WTC11 (cell line): ENCODE results near the gene COL16A1. TPM values are rescaled to one million over a fixed set of nuclear protein-coding genes. Genes with fewer than 3 reads are reported as not detected.

Source experiments
- ATAC-seq: fragments of 200-7000 bp; cut with Tn5 transposase; 2 replicates; pipeline ENCODE4 v1.10.0; 2021; ENCODE audit warnings: mild to moderate bottlenecking, moderate library complexity
- CTCF ChIA-PET: fragments of 300-600 bp; sonication (Branson Sonifier 250); formaldehyde crosslinking; loops from one replicate; lab custom pipeline; 2021; ENCODE audit warnings: antibody characterized with exemption; lab: Charles Lee
- POLR2A ChIA-PET: fragments of 350-600 bp; sonication (Branson Sonifier 250); formaldehyde crosslinking; loops from one replicate; lab custom pipeline; 2021; ENCODE audit warnings: antibody characterized with exemption; lab: Charles Lee
- DNase-seq: peaks from one replicate; pipeline ENCODE4 v3.0.0; 2021; ENCODE audit warnings: low spot score
- H3K27ac Mint-ChIP-seq: 2 replicates; pipeline ENCODE4 v1.8.0; 2021; ENCODE audit warnings: mixed read lengths
- H3K27me3 Mint-ChIP-seq: 2 replicates; pipeline ENCODE4 v1.8.0; 2021; ENCODE audit warnings: low read depth, mild to moderate bottlenecking, moderate library complexity, mixed read lengths
- H3K36me3 Mint-ChIP-seq: 2 replicates; pipeline ENCODE4 v1.8.0; 2021; ENCODE audit warnings: mixed read lengths
- H3K4me1 Mint-ChIP-seq: 2 replicates; pipeline ENCODE4 v1.8.0; 2022; ENCODE audit warnings: mixed read lengths
- H3K4me3 Mint-ChIP-seq: 2 replicates; pipeline ENCODE4 v1.8.0; 2021; ENCODE audit warnings: mild to moderate bottlenecking, moderate library complexity, mixed read lengths
- H3K9me3 Mint-ChIP-seq: 2 replicates; pipeline ENCODE4 v1.8.0; 2021; ENCODE audit warnings: mixed read lengths
- EMX1 ChIP-seq: fragments of 250-450 bp; sonication (Bioruptor Pico); IDR thresholded peaks from 2 replicates; pipeline ENCODE4 v1.8.0; 2021; ENCODE audit warnings: mild to moderate bottlenecking
- NR1H2 ChIP-seq: sonication (generic); formaldehyde crosslinking; IDR thresholded peaks from 2 replicates; pipeline ENCODE4 v1.9.0; 2021; ENCODE audit warnings: mild to moderate bottlenecking, moderate library complexity, missing genetic modification reagents
- RORB ChIP-seq: fragments of 250-450 bp; sonication (Bioruptor Pico); IDR thresholded peaks from 2 replicates; pipeline ENCODE4 v1.9.0; 2021; ENCODE audit warnings: mild to moderate bottlenecking
- SP1 ChIP-seq: sonication (generic); formaldehyde crosslinking; conservative IDR thresholded peaks from 2 replicates; pipeline ENCODE4 v1.8.1; 2022; ENCODE audit warnings: missing genetic modification reagents
- ZNF121 ChIP-seq: sonication (generic); formaldehyde crosslinking; IDR thresholded peaks from 2 replicates; pipeline ENCODE4 v1.8.0; 2023; ENCODE audit warnings: missing genetic modification reagents
- ZNF232 ChIP-seq: sonication (generic); formaldehyde crosslinking; IDR thresholded peaks from 2 replicates; pipeline ENCODE4 v1.8.0; 2022; ENCODE audit warnings: mild to moderate bottlenecking, missing genetic modification reagents
- ZNF416 ChIP-seq: fragments of 250-450 bp; sonication (Bioruptor Pico); IDR thresholded peaks from 2 replicates; pipeline ENCODE4 v1.9.0; 2021; ENCODE audit warnings: mild to moderate bottlenecking, inconsistent platforms
- ZNF423 ChIP-seq: fragments of 250-450 bp; sonication (Bioruptor Pico); IDR thresholded peaks from 2 replicates; pipeline ENCODE4 v2.1.2; 2022; ENCODE audit warnings: mild to moderate bottlenecking, moderate library complexity
- total RNA-seq: library from RNA; stranded (reverse); gene quantifications from 3 replicates; pipeline ENCODE4 v1.2.3, GENCODE V29; 2021
- TF ChIP-seq, protein P1 (sequence below): fragments of 200-600 bp; IDR thresholded peaks from 2 replicates; pipeline ENCODE4 v1.8.0; 2022; ENCODE audit warnings: antibody characterized with exemption
- TF ChIP-seq, protein P2 (sequence below): sonication (generic); formaldehyde crosslinking; IDR thresholded peaks from 2 replicates; pipeline ENCODE4 v1.8.1; 2022; ENCODE audit warnings: low read depth, mild to moderate bottlenecking, moderate library complexity, missing genetic modification reagents, borderline replicate concordance
- TF ChIP-seq, protein P3 (sequence below): sonication (generic); formaldehyde crosslinking; IDR thresholded peaks from 2 replicates; pipeline ENCODE4 v1.8.1; 2023; ENCODE audit warnings: mild to moderate bottlenecking, missing genetic modification reagents, moderate library complexity
- TF ChIP-seq, protein P4 (sequence below): fragments of 250-450 bp; sonication (Bioruptor Pico); conservative IDR thresholded peaks from 2 replicates; pipeline ENCODE4 v1.9.0; 2021; ENCODE audit warnings: mild to moderate bottlenecking
- TF ChIP-seq, protein P5 (sequence below): sonication (generic); formaldehyde crosslinking; IDR thresholded peaks from 2 replicates; pipeline ENCODE4 v1.8.1; 2022; ENCODE audit warnings: mild to moderate bottlenecking, moderate library complexity, missing genetic modification reagents
- TF ChIP-seq, protein P6 (sequence below): sonication (generic); formaldehyde crosslinking; IDR thresholded peaks from 2 replicates; pipeline ENCODE4 v1.8.1; 2023; ENCODE audit warnings: mild to moderate bottlenecking, moderate library complexity, missing genetic modification reagents
- TF ChIP-seq, protein P7 (sequence below): sonication (generic); formaldehyde crosslinking; IDR thresholded peaks from 2 replicates; pipeline ENCODE4 v1.8.0; 2023; ENCODE audit warnings: missing genetic modification reagents, mild to moderate bottlenecking, borderline replicate concordance

COL16A1 gene
- total RNA-seq, 1 experiment from 2014 or later = 8.8 TPM

DNA sequence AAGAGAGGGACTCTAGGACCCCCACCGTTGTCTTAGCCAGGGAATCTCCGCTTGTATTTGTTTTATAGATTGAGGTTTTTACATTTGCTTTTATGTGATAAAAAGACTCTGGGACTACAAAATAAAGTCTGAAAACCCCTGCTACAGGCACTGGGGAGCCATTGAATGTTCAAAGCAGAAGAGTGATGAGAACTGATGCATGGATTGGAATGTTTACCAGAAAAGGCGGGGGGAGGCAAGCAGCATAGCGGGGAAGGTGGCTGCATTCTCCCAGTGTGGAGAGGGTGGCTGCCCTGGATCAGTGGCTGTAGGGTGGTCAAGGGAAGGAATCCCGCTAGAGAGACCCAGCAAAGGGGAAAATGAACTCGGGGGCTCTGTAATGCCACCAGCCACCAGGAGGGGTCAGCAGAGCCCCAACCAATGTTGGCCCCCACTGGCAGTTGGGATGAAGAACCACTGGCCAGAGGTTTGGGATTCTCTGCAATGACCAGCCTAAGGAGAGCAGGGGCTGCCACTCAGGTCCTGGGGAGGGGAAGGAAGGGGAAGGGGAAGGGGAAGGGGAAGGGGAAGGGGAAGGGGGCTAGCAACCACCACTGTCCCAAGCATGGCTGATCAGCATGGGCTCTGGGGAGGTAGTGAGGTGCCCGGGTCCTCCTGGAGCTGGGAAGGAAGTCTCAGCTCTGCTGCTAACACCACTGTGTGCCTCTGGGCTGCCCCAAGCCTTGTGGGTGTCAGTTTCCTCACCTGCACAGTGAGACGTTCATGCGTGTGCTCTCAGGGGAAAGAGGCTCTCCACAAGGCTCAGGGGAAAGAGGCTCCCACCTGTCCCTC, 40.0 kb downstream of the COL16A1 start:
- Mint-ChIP-seq H3K27ac (no peak overlapping the region), H3K4me3 (no peak overlapping the region), H3K36me3 (no peaks in the 10 kb centered on the region), H3K27me3 (no peaks in the 10 kb centered on the region), H3K4me1 (peaks cover 3% of the 10 kb centered on the region), H3K9me3 (no peaks in the 10 kb centered on the region)
- ChIA-PET CTCF (interaction anchor here (0.5 to 6.7 kb wide), 28 partner anchors 9 to 126 kb away, joined by 3 to 90 read pairs (median 4); partner anchors contain the start of genes COL16A1 and PEF1), POLR2A (no interaction called here)
- peak; percentile 89 for DNase-seq
- ATAC-seq = peak; percentile 83
- TF ChIP-seq ZNF121 (CRISPR knock-in tag) (peak; percentile 81), ZNF423 (no peak)
- TF ChIP-seq, protein P1, sequence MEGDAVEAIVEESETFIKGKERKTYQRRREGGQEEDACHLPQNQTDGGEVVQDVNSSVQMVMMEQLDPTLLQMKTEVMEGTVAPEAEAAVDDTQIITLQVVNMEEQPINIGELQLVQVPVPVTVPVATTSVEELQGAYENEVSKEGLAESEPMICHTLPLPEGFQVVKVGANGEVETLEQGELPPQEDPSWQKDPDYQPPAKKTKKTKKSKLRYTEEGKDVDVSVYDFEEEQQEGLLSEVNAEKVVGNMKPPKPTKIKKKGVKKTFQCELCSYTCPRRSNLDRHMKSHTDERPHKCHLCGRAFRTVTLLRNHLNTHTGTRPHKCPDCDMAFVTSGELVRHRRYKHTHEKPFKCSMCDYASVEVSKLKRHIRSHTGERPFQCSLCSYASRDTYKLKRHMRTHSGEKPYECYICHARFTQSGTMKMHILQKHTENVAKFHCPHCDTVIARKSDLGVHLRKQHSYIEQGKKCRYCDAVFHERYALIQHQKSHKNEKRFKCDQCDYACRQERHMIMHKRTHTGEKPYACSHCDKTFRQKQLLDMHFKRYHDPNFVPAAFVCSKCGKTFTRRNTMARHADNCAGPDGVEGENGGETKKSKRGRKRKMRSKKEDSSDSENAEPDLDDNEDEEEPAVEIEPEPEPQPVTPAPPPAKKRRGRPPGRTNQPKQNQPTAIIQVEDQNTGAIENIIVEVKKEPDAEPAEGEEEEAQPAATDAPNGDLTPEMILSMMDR = peak; percentile 91

DNA sequence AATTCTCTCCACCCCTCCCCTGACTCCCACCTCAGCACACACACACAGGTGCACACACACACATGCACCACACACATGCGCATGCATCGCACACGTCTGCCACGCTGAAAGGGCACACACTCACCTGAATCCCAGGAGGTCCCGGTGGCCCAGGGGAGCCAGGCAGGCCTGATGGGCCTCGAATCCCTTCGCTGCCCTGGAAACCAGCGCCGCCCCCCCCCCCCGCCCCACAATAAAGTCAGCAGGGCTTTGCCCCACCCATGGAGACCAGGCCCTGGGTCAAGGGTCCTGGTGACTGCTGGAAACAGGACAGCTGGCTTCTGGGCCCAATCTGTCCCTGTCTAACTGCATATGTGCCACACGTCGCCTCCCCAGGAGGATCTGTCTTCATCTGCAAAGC, 41.4 kb downstream of the COL16A1 start:
- no peaks in the 10 kb centered on the region for H3K27me3 Mint-ChIP-seq
- POLR2A ChIA-PET = interaction anchor here (1.1 kb wide), 1 partner anchor 17 kb away, joined by 3 read pairs; the partner anchor contains the start of gene PEF1
- peaks cover 3% of the 10 kb centered on the region for H3K4me1 Mint-ChIP-seq
- TF ChIP-seq, protein P2, sequence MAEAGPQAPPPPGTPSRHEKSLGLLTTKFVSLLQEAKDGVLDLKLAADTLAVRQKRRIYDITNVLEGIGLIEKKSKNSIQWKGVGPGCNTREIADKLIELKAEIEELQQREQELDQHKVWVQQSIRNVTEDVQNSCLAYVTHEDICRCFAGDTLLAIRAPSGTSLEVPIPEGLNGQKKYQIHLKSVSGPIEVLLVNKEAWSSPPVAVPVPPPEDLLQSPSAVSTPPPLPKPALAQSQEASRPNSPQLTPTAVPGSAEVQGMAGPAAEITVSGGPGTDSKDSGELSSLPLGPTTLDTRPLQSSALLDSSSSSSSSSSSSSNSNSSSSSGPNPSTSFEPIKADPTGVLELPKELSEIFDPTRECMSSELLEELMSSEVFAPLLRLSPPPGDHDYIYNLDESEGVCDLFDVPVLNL (CRISPR knock-in tag) = no peak
- TF ChIP-seq NR1H2 (no peak), SP1 (no peak), EMX1 (CRISPR knock-in tag) (no peak), ZNF416 (CRISPR knock-in tag) (no peak), ZNF232 (CRISPR knock-in tag) (no peak), RORB (CRISPR knock-in tag) (no peak)
- TF ChIP-seq, protein P3, sequence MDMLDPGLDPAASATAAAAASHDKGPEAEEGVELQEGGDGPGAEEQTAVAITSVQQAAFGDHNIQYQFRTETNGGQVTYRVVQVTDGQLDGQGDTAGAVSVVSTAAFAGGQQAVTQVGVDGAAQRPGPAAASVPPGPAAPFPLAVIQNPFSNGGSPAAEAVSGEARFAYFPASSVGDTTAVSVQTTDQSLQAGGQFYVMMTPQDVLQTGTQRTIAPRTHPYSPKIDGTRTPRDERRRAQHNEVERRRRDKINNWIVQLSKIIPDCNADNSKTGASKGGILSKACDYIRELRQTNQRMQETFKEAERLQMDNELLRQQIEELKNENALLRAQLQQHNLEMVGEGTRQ = no peak
- TF ChIP-seq, protein P4, sequence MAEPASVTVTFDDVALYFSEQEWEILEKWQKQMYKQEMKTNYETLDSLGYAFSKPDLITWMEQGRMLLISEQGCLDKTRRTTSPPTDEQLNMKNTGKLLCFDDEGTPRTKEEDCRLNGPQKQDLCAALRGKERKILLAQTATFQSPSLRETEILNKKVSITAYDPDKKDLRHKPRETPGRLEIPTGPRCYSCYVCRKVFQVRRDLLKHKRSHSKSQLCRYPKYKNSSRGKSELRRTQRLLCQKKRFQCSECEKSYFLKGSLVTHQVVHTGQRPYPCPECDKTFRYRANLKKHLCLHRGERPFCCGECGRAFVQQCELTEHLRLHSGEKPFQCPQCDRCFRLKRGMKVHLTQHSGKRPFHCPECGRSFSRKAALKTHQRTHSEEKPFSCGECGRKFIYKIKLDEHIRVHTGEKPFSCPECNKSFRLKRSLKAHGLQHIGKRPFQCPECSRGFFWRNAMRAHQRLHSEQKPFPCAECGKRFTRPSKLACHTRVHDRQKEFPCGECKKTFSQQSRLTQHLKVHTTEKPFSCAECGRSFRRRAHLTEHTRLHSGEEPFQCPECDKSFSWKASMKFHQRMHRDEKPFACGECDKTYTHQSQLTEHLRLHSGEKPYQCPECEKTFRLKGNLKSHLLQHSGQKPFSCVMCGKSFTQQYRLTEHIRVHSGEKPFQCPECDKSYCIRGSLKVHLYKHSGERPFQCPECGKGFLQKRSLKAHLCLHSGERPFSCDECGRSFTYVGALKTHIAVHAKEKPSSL (CRISPR knock-in tag) = no peak
- TF ChIP-seq, protein P5, sequence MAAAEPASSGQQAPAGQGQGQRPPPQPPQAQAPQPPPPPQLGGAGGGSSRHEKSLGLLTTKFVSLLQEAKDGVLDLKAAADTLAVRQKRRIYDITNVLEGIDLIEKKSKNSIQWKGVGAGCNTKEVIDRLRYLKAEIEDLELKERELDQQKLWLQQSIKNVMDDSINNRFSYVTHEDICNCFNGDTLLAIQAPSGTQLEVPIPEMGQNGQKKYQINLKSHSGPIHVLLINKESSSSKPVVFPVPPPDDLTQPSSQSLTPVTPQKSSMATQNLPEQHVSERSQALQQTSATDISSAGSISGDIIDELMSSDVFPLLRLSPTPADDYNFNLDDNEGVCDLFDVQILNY = no peak
- TF ChIP-seq, protein P6, sequence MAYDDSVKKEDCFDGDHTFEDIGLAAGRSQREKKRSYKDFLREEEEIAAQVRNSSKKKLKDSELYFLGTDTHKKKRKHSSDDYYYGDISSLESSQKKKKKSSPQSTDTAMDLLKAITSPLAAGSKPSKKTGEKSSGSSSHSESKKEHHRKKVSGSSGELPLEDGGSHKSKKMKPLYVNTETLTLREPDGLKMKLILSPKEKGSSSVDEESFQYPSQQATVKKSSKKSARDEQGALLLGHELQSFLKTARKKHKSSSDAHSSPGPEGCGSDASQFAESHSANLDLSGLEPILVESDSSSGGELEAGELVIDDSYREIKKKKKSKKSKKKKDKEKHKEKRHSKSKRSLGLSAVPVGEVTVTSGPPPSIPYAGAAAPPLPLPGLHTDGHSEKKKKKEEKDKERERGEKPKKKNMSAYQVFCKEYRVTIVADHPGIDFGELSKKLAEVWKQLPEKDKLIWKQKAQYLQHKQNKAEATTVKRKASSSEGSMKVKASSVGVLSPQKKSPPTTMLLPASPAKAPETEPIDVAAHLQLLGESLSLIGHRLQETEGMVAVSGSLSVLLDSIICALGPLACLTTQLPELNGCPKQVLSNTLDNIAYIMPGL (CRISPR knock-in tag) = no peak
- TF ChIP-seq, protein P7, sequence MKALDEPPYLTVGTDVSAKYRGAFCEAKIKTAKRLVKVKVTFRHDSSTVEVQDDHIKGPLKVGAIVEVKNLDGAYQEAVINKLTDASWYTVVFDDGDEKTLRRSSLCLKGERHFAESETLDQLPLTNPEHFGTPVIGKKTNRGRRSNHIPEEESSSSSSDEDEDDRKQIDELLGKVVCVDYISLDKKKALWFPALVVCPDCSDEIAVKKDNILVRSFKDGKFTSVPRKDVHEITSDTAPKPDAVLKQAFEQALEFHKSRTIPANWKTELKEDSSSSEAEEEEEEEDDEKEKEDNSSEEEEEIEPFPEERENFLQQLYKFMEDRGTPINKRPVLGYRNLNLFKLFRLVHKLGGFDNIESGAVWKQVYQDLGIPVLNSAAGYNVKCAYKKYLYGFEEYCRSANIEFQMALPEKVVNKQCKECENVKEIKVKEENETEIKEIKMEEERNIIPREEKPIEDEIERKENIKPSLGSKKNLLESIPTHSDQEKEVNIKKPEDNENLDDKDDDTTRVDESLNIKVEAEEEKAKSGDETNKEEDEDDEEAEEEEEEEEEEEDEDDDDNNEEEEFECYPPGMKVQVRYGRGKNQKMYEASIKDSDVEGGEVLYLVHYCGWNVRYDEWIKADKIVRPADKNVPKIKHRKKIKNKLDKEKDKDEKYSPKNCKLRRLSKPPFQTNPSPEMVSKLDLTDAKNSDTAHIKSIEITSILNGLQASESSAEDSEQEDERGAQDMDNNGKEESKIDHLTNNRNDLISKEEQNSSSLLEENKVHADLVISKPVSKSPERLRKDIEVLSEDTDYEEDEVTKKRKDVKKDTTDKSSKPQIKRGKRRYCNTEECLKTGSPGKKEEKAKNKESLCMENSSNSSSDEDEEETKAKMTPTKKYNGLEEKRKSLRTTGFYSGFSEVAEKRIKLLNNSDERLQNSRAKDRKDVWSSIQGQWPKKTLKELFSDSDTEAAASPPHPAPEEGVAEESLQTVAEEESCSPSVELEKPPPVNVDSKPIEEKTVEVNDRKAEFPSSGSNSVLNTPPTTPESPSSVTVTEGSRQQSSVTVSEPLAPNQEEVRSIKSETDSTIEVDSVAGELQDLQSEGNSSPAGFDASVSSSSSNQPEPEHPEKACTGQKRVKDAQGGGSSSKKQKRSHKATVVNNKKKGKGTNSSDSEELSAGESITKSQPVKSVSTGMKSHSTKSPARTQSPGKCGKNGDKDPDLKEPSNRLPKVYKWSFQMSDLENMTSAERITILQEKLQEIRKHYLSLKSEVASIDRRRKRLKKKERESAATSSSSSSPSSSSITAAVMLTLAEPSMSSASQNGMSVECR (CRISPR knock-in tag) = no peak
- TF ChIP-seq, protein P1 = no peak

More for the DNA sequence above, 41.4 kb downstream of the COL16A1 start:
- DNase-seq (no peak), ATAC-seq (no peak)
- Mint-ChIP-seq H3K27ac (no peak overlapping the region), H3K4me3 (no peak overlapping the region), H3K36me3 (no peaks in the 10 kb centered on the region), H3K9me3 (no peaks in the 10 kb centered on the region)
- CTCF ChIA-PET = interaction anchor here (1.3 to 6.7 kb wide), 7 partner anchors 7 to 127 kb away, joined by 3 to 90 read pairs (median 43); partner anchors contain the start of genes COL16A1 and PEF1
